ENCODE data around the gene TXNDC2. TPM values are rescaled to one million over a fixed set of nuclear protein-coding genes. Genes with fewer than 3 reads are reported as not detected.

The TXNDC2 gene
- total RNA-seq, 1 experiment from 2014 or later, result 0.28 TPM

- no peak overlapping the region for H2AFZ ChIP-seq (ENCODE audit: low read length)
- WGBS (ENCODE audit: extremely low coverage, insufficient read length, low lambda C conversion rate), result no CpG with 5 or more reads among the region's 6 CpGs
These were observed 7.0 kb upstream of the TXNDC2 start for GRCh38 chr18:9878783-9879242.

More at GRCh38 chr18:9878783-9879242, 7.0 kb upstream of the TXNDC2 start:
- no peak for DNase-seq
- Histone ChIP-seq H3K27ac (ENCODE audit: insufficient read length, low read depth, low read length) (no peak overlapping the region), H2BK20ac (ENCODE audit: low read depth, low read length, poor library complexity, severe bottlenecking) (no peak overlapping the region), H3K14ac (ENCODE audit: insufficient read depth, low read length) (no peak overlapping the region), H3K9me3 (ENCODE audit: control insufficient read depth, low read depth, low read length) (no peaks in the 10 kb centered on the region), H3K79me2 (ENCODE audit: insufficient read depth, low read length) (no peaks in the 10 kb centered on the region), H3K4ac (ENCODE audit: low read depth, low read length) (no peak overlapping the region), H3K18ac (ENCODE audit: insufficient read length, low read depth, low read length) (no peak overlapping the region), H2BK12ac (ENCODE audit: insufficient read length, low read depth, low read length) (no peak overlapping the region), H3K23me2 (ENCODE audit: insufficient read length, low read depth, low read length, poor library complexity, severe bottlenecking) (no peaks in the 10 kb centered on the region), H2AK5ac (ENCODE audit: insufficient read length, low read length) (no peak overlapping the region), H4K5ac (ENCODE audit: insufficient read length, low read depth, low read length) (no peak overlapping the region), H3K79me1 (ENCODE audit: insufficient read depth, low read depth, low read length, poor library complexity, severe bottlenecking) (no peaks in the 10 kb centered on the region), H3K56ac (ENCODE audit: insufficient read length, low read depth, low read length) (no peak overlapping the region), H4K91ac (ENCODE audit: insufficient read length, low read depth, low read length) (no peak overlapping the region), H3K27me3 (ENCODE audit: insufficient read depth, low read length) (no peaks in the 10 kb centered on the region), H3K23ac (ENCODE audit: insufficient read length, low read depth, low read length) (no peak overlapping the region), H4K8ac (replicated peaks; ENCODE audit: insufficient read length, low read depth, low read length) (no peak overlapping the region), H3T11ph (ENCODE audit: low read length) (no peak overlapping the region), H2BK15ac (ENCODE audit: low read depth, low read length) (no peak overlapping the region), H3K4me1 (ENCODE audit: insufficient read depth, low read length) (no peaks in the 10 kb centered on the region), H4K20me1 (ENCODE audit: control insufficient read depth, insufficient read depth, insufficient read length) (no peaks in the 10 kb centered on the region), H2BK5ac (ENCODE audit: insufficient read length, low read length) (no peak overlapping the region), H3K9ac (ENCODE audit: extremely low read depth, insufficient read length, low read length) (no peak overlapping the region), H2BK120ac (ENCODE audit: low read depth, low read length, poor library complexity, severe bottlenecking) (no peak overlapping the region), H3K4me2 (ENCODE audit: insufficient read depth, insufficient read length, low read length) (no peak overlapping the region)
- Mint-ChIP-seq H3K9me3 (no peaks in the 10 kb centered on the region), H3K27me3 (ENCODE audit: low read depth) (no peaks in the 10 kb centered on the region), H3K27ac (no peak overlapping the region), H3K36me3 (ENCODE audit: insufficient read depth in 1 of 3, low read depth in 3 of 3) (no peaks in the 10 kb centered on the region), H3K4me3 (no peak overlapping the region), H3K4me1 (peaks cover 9 to 14% of the 10 kb centered on the region in 2 experiments; a peak in 3 of 4 replicates)
- TF ChIP-seq CTCF (conservative IDR thresholded peaks at IDR 0.05), result no peak

Measured in H9 (cell line).